Activated CD8-positive, alpha-beta T cell treated with anti-CD3 and anti-CD28 coated beads for 36 hours (primary cell): ENCODE results near the gene TSPYL6. TPM values are rescaled to one million over a fixed set of nuclear protein-coding genes. Genes with fewer than 3 reads are reported as not detected.

Experiments used
- ATAC-seq: fragments of 200-7000 bp; cut with Tn5 transposase; one replicate; pipeline ENCODE4 v1.10.0; 2021; ENCODE audit warnings: mild to moderate bottlenecking, moderate library complexity
- CTCF ChIA-PET: fragments of 350-600 bp; sonication (Branson Sonifier 250); formaldehyde crosslinking; loops from one replicate; lab custom pipeline; 2021; ENCODE audit warnings: antibody characterized with exemption; lab: Charles Lee
- POLR2A ChIA-PET: fragments of 350-600 bp; sonication (Branson Sonifier 250); formaldehyde crosslinking; loops from one replicate; lab custom pipeline; 2021; ENCODE audit warnings: antibody characterized with exemption; lab: Charles Lee
- DNase-seq: peaks from one replicate; pipeline ENCODE4 v3.0.0-alpha.2; 2020
- H3K27ac Mint-ChIP-seq: one replicate; pipeline ENCODE4 v1.8.0; 2021; ENCODE audit warnings: mild to moderate bottlenecking, mixed read lengths
- H3K27me3 Mint-ChIP-seq: one replicate; pipeline ENCODE4 v1.8.0; 2021; ENCODE audit warnings: mixed read lengths
- H3K36me3 Mint-ChIP-seq: one replicate; pipeline ENCODE4 v1.8.0; 2021; ENCODE audit warnings: low read depth, mixed read lengths
- H3K4me1 Mint-ChIP-seq: one replicate; pipeline ENCODE4 v1.8.0; 2021; ENCODE audit warnings: low read depth, mixed read lengths
- H3K4me3 Mint-ChIP-seq: one replicate; pipeline ENCODE4 v1.8.0; 2021; ENCODE audit warnings: mild to moderate bottlenecking, moderate library complexity, mixed read lengths
- H3K9me3 Mint-ChIP-seq: one replicate; pipeline ENCODE4 v1.8.0; 2021; ENCODE audit warnings: mixed read lengths
- intact Hi-C: fragments of 100-400 bp; cut with micrococcal nuclease; formaldehyde crosslinking; loops from one replicate; pipeline ENCODE4 v1.10.0; 2022
- total RNA-seq, 2 experiments: library from RNA; stranded (reverse); gene quantifications; one replicate each; pipeline ENCODE4 v1.2.3, GENCODE V29; 2021
- TF ChIP-seq, protein P1 (sequence below): fragments of 200-600 bp; IDR thresholded peaks from one replicate; pipeline ENCODE4 v1.8.0; 2022; ENCODE audit warnings: antibody characterized with exemption, mild to moderate bottlenecking

TSPYL6 gene
- total RNA-seq, 2 experiments from 2014 or later = not detected

DNA sequence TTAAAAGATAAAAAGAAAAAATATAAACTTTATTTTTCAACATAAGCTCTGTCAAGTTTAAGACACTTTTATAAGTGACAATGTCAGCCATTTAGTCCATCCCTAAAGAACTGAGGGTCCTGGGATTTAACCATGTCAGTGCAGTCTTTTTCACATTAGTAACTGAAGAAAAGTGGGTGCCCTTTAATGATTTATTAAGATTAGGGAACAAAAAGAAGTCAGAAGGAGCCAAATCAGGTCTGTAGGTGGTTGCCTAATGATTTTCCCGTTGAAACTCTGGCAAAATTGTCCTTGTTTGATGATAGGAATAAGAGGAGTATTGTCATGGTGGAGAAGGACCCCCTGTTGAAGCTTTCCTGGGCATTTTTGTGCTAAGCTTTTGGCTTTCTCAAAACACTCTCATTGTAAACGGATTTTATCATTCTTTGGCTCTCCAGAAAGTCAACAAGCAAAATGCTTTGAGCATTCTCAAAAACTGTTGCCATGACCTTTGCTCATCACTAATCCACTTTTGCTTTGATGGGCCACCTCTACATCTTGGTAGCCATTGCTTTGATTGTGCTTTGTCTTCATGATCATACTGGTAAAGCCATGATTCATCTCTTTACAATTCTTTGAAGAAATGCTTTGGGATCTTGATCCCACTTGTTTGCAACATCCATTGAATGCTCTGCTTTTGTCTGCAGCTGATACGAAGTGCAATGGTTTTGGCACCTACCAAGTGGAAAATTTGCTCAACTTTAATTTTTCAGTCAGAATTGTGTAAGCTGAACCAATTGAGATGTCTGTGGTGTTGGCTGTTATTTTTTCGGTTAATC lies 22.0 kb downstream of the TSPYL6 start:
- DNase-seq = no peak
- no peaks in the 10 kb centered on the region for H3K27me3 Mint-ChIP-seq
- POLR2A ChIA-PET = no interaction called here
- no peaks in the 10 kb centered on the region for H3K4me1 Mint-ChIP-seq
- TF ChIP-seq, protein P1, sequence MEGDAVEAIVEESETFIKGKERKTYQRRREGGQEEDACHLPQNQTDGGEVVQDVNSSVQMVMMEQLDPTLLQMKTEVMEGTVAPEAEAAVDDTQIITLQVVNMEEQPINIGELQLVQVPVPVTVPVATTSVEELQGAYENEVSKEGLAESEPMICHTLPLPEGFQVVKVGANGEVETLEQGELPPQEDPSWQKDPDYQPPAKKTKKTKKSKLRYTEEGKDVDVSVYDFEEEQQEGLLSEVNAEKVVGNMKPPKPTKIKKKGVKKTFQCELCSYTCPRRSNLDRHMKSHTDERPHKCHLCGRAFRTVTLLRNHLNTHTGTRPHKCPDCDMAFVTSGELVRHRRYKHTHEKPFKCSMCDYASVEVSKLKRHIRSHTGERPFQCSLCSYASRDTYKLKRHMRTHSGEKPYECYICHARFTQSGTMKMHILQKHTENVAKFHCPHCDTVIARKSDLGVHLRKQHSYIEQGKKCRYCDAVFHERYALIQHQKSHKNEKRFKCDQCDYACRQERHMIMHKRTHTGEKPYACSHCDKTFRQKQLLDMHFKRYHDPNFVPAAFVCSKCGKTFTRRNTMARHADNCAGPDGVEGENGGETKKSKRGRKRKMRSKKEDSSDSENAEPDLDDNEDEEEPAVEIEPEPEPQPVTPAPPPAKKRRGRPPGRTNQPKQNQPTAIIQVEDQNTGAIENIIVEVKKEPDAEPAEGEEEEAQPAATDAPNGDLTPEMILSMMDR = no peak
- peaks cover 1% of the 10 kb centered on the region for H3K36me3 Mint-ChIP-seq
- CTCF ChIA-PET = no interaction called here
- peaks cover 4% of the 10 kb centered on the region for H3K9me3 Mint-ChIP-seq
- no peak for ATAC-seq
- no peak overlapping the region for H3K4me3 Mint-ChIP-seq
- intact Hi-C loops = no loop called here
- no peak overlapping the region for H3K27ac Mint-ChIP-seq

DNA sequence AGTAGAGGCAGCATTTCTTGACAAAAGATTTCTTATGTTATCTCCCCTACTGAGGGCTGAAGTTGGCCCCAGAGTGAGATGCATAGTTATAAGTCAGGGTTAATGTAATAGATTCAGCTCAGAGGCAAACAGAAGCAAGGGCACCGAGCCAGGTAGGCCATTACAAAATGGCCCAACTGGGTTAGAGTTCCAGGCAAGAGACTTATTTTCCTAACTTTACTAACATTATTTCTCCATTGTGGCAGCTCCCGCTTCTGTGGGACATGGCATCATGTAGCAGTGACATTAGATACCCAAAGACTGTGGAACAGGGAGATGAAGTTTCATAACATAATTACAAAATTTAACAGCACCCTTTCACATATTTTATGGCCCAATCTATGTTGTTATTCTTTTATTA lies 27.1 kb downstream of the TSPYL6 start:
- intact Hi-C loops = no loop called here
- peaks cover 2% of the 10 kb centered on the region for H3K9me3 Mint-ChIP-seq
- no peak for ATAC-seq
- POLR2A ChIA-PET = no interaction called here
- peaks cover 2% of the 10 kb centered on the region for H3K4me1 Mint-ChIP-seq
- H3K4me3 Mint-ChIP-seq = no peak overlapping the region
- no peaks in the 10 kb centered on the region for H3K36me3 Mint-ChIP-seq
- CTCF ChIA-PET = no interaction called here
- DNase-seq = no peak
- H3K27ac Mint-ChIP-seq = no peak overlapping the region
- TF ChIP-seq, protein P1 = no peak
- H3K27me3 Mint-ChIP-seq = no peaks in the 10 kb centered on the region

GRCh38 chr2:54227798-54228197 lies 28.2 kb downstream of the TSPYL6 start:
- Mint-ChIP-seq H3K36me3 (no peaks in the 10 kb centered on the region), H3K9me3 (peaks cover 2% of the 10 kb centered on the region), H3K4me1 (peaks cover 2% of the 10 kb centered on the region), H3K27ac (no peak overlapping the region), H3K27me3 (no peaks in the 10 kb centered on the region), H3K4me3 (no peak overlapping the region)
- ChIA-PET POLR2A (no interaction called here), CTCF (no interaction called here)
- intact Hi-C loops = no loop called here
- ATAC-seq (no peak), DNase-seq (no peak)
- TF ChIP-seq, protein P1 = no peak

GRCh38 chr2:54226260-54226659 lies 29.8 kb downstream of the TSPYL6 start:
- no peaks in the 10 kb centered on the region for H3K9me3 Mint-ChIP-seq

GRCh38 chr2:54224997-54225396 lies 31.0 kb downstream of the TSPYL6 start:
- Mint-ChIP-seq H3K27me3 (no peaks in the 10 kb centered on the region), H3K4me1 (peaks cover 2% of the 10 kb centered on the region), H3K36me3 (no peaks in the 10 kb centered on the region), H3K9me3 (no peaks in the 10 kb centered on the region), H3K27ac (no peak overlapping the region), H3K4me3 (no peak overlapping the region)
- DNase-seq (no peak), ATAC-seq (no peak)
- intact Hi-C loops = no loop called here
- POLR2A ChIA-PET = no interaction called here
- CTCF ChIA-PET = no interaction called here
- TF ChIP-seq, protein P1 = no peak

More at GRCh38 chr2:54226260-54226659, 29.8 kb downstream of the TSPYL6 start:
- no peaks in the 10 kb centered on the region for H3K27me3 Mint-ChIP-seq
- DNase-seq (no peak), ATAC-seq (no peak)
- intact Hi-C loops = no loop called here
- no peak overlapping the region for H3K4me3 Mint-ChIP-seq
- POLR2A ChIA-PET = no interaction called here
- CTCF ChIA-PET = no interaction called here
- no peak overlapping the region for H3K27ac Mint-ChIP-seq
- peaks cover 2% of the 10 kb centered on the region for H3K4me1 Mint-ChIP-seq
- H3K36me3 Mint-ChIP-seq = no peaks in the 10 kb centered on the region
- TF ChIP-seq, protein P1 = no peak
